IMR-90 (cell line): ENCODE measurements around the gene SEZ6L. TPM values are rescaled to one million over a fixed set of nuclear protein-coding genes. Genes with fewer than 3 reads are reported as not detected.

Source experiments
- ATAC-seq: fragments of 200-7000 bp; cut with Tn5 transposase; 2 replicates; pipeline ENCODE4 v1.9.1; 2020; ENCODE audit warnings: low read depth, mild to moderate bottlenecking, moderate library complexity
- BruUV-seq: library from RNA; stranded (reverse); fragments of 400-500 nt; replicated peaks from 2 replicates; lab custom pipeline; 2021; lab: Mats Ljungman, UMichigan
- CTCF ChIA-PET: fragments of 300-600 bp; formaldehyde crosslinking; extraction: SDS; loops from one replicate; lab custom pipeline; 2021; ENCODE audit warnings: antibody characterized with exemption; lab: Yijun Ruan, JAX
- POLR2A ChIA-PET: fragments of 300-600 bp; sonication (Branson Sonifier 250); formaldehyde crosslinking; loops from one replicate; lab custom pipeline; 2022; ENCODE audit warnings: antibody characterized with exemption; ENCODE audit not compliant: unreplicated experiment; lab: Charles Lee
- DNase-seq: peaks from one replicate; pipeline ENCODE4 v3.0.0; 2013
- H2AFZ ChIP-seq: replicated peaks from 2 replicates; pipeline ENCODE3; 2013; ENCODE audit warnings: low read length, mild to moderate bottlenecking; ENCODE audit not compliant: poor library complexity
- H2AK5ac ChIP-seq: 2 replicates; pipeline ENCODE4 v1.6.1; 2013; ENCODE audit warnings: low read depth, low read length, inconsistent platforms
- H2AK9ac ChIP-seq: replicated peaks from 2 replicates; pipeline ENCODE3; 2013; ENCODE audit warnings: mild to moderate bottlenecking, low read depth, low read length, moderate library complexity; ENCODE audit not compliant: poor library complexity
- H2BK120ac ChIP-seq: 2 replicates; pipeline ENCODE4 v1.6.1; 2013; ENCODE audit warnings: low read depth, low read length, inconsistent platforms
- H2BK15ac ChIP-seq: 3 replicates; pipeline ENCODE4 v1.6.1; 2013; ENCODE audit warnings: low read depth, low read length, inconsistent platforms
- H2BK20ac ChIP-seq: 2 replicates; pipeline ENCODE4 v1.6.1; 2013; ENCODE audit warnings: low read depth, mild to moderate bottlenecking, inconsistent platforms, low read length, moderate library complexity
- H2BK5ac ChIP-seq: 2 replicates; pipeline ENCODE4 v1.6.1; 2013; ENCODE audit warnings: mild to moderate bottlenecking, low read depth, low read length, inconsistent platforms; ENCODE audit not compliant: poor library complexity, severe bottlenecking
- H3K14ac ChIP-seq: replicated peaks from 2 replicates; pipeline ENCODE4 v1.6.1; 2013; ENCODE audit warnings: low read depth, low read length, inconsistent platforms
- H3K18ac ChIP-seq: 2 replicates; pipeline ENCODE4 v1.6.1; 2013; ENCODE audit warnings: low read depth, low read length, control low read depth
- H3K23ac ChIP-seq: 2 replicates; pipeline ENCODE4 v1.6.1; 2013; ENCODE audit warnings: low read depth, low read length, inconsistent platforms
- H3K27ac ChIP-seq: 2 replicates; pipeline ENCODE4 v1.5.1; 2013; ENCODE audit warnings: mild to moderate bottlenecking, control low read depth, low read length; ENCODE audit not compliant: insufficient read depth
- H3K27me3 ChIP-seq: 2 replicates; pipeline ENCODE4 v1.6.1; 2013; ENCODE audit warnings: low read length; ENCODE audit not compliant: control insufficient read depth, insufficient read depth
- H3K36me3 ChIP-seq: 2 replicates; pipeline ENCODE4 v1.6.1; 2013; ENCODE audit warnings: low read length, mixed read lengths; ENCODE audit not compliant: control insufficient read depth, insufficient read depth
- H3K4ac ChIP-seq: 2 replicates; pipeline ENCODE4 v1.6.1; 2013; ENCODE audit warnings: low read depth, low read length, inconsistent platforms
- H3K4me1 ChIP-seq: 2 replicates; pipeline ENCODE4 v1.6.1; 2013; ENCODE audit warnings: low read length, mixed read lengths; ENCODE audit not compliant: control insufficient read depth, insufficient read depth
- H3K4me2 ChIP-seq: 2 replicates; pipeline ENCODE4 v1.6.1; 2013; ENCODE audit warnings: low read depth, mild to moderate bottlenecking, control low read depth, low read length, moderate library complexity
- H3K4me3 ChIP-seq: 2 replicates; pipeline ENCODE4 v1.5.1; 2013; ENCODE audit warnings: low read depth, mild to moderate bottlenecking, control low read depth, low read length, moderate library complexity; ENCODE audit not compliant: insufficient read depth
- H3K56ac ChIP-seq: 2 replicates; pipeline ENCODE4 v1.6.1; 2013; ENCODE audit warnings: low read length, inconsistent platforms; ENCODE audit not compliant: insufficient read depth; ENCODE audit errors: extremely low read depth
- H3K79me1 ChIP-seq, 2 experiments: 2 replicates each; pipeline ENCODE4 v1.6.1; 2013; ENCODE audit warnings: low read length in 2 of 2, inconsistent platforms in 1 of 2, low read depth in 1 of 2
- H3K9ac ChIP-seq: 2 replicates; pipeline ENCODE4 v1.6.1; 2013; ENCODE audit warnings: low read depth, low read length, control low read depth
- H3K9me1 ChIP-seq: 2 replicates; pipeline ENCODE4 v1.6.1; 2013; ENCODE audit warnings: low read length, inconsistent platforms; ENCODE audit not compliant: insufficient read depth
- H3K9me3 ChIP-seq: 2 replicates; pipeline ENCODE4 v1.6.1; 2013; ENCODE audit warnings: low read length; ENCODE audit not compliant: control insufficient read depth, insufficient read depth
- H4K20me1 ChIP-seq: 2 replicates; pipeline ENCODE4 v1.6.1; 2013; ENCODE audit warnings: low read length, inconsistent platforms; ENCODE audit not compliant: insufficient read depth
- H4K5ac ChIP-seq: 2 replicates; pipeline ENCODE4 v1.6.1; 2013; ENCODE audit warnings: mild to moderate bottlenecking, low read depth, low read length, control low read depth
- H4K8ac ChIP-seq, 2 experiments: 2 replicates each; pipeline ENCODE4 v1.6.1; 2013; ENCODE audit warnings: low read depth in 2 of 2, low read length in 2 of 2, control low read depth in 1 of 2, inconsistent platforms in 1 of 2
- H4K91ac ChIP-seq: 2 replicates; pipeline ENCODE4 v1.6.1; 2013; ENCODE audit warnings: low read depth, low read length, inconsistent platforms; ENCODE audit not compliant: insufficient read depth
- CEBPB ChIP-seq: IDR thresholded peaks from 2 replicates; pipeline ENCODE4 v1.6.1; 2012; ENCODE audit warnings: low read depth, low read length, improper control_type of control experiment
- CHD1 ChIP-seq: IDR thresholded peaks from 2 replicates; pipeline ENCODE4 v1.6.1; 2012; ENCODE audit warnings: low read depth, low read length, improper control_type of control experiment
- NFE2L2 ChIP-seq: fragments of 150-350 bp; IDR thresholded peaks from 2 replicates; pipeline ENCODE4 v1.6.1; 2016; ENCODE audit warnings: low read depth, mild to moderate bottlenecking, low read length
- RCOR1 ChIP-seq: IDR thresholded peaks from 2 replicates; pipeline ENCODE4 v1.6.1; 2012; ENCODE audit warnings: mild to moderate bottlenecking, low read length, improper control_type of control experiment; ENCODE audit not compliant: insufficient replicate concordance
- WGBS, 2 experiments: methylation state at CpG; one replicate each; pipeline versions ENCODE4 v1.1.5 to v1.1.7; 2013; ENCODE audit warnings: missing lambda C conversion rate in 2 of 2; ENCODE audit not compliant: insufficient read length in 1 of 2; ENCODE audit errors: extremely low coverage in 2 of 2; 5-methylcytosine and 5-hydroxymethylcytosine counted together
- dilution Hi-C: fragments of 300-500 bp; cut with HindIII; formaldehyde crosslinking; loops from one replicate; pipeline ENCODE4 v1.14.3; 2018; ENCODE audit warnings: low sequenced_read_pairs; ENCODE audit not compliant: unreplicated experiment
- in situ Hi-C: fragments of 300-500 bp; cut with MboI; formaldehyde crosslinking; loops from 3 replicates; pipeline ENCODE4 v1.14.3; 2019; ENCODE audit warnings: low sequenced_read_pairs, inconsistent platforms, mixed read lengths
- intact Hi-C: fragments of 100-400 bp; cut with micrococcal nuclease; formaldehyde crosslinking; loops from 2 replicates; pipeline ENCODE4 v1.10.0; 2022
- polyA plus RNA-seq, 3 experiments: library from polyadenylated mRNA; depleted of rRNA; stranded (reverse); fragments of >200 nt; gene quantifications; 2 replicates each; pipeline ENCODE4 v1.2.3, GENCODE V29; 2012; ENCODE audit warnings: low replicate concordance in 1 of 3
- total RNA-seq: library from RNA; depleted of rRNA; stranded (reverse); fragments of >200 nt; gene quantifications from 2 replicates; pipeline ENCODE4 v1.2.3, GENCODE V29; 2012

Gene SEZ6L
- total and polyA plus RNA-seq, 2 of the 4 experiments (the other 2 are of a cell fraction), result not detected

DNA sequence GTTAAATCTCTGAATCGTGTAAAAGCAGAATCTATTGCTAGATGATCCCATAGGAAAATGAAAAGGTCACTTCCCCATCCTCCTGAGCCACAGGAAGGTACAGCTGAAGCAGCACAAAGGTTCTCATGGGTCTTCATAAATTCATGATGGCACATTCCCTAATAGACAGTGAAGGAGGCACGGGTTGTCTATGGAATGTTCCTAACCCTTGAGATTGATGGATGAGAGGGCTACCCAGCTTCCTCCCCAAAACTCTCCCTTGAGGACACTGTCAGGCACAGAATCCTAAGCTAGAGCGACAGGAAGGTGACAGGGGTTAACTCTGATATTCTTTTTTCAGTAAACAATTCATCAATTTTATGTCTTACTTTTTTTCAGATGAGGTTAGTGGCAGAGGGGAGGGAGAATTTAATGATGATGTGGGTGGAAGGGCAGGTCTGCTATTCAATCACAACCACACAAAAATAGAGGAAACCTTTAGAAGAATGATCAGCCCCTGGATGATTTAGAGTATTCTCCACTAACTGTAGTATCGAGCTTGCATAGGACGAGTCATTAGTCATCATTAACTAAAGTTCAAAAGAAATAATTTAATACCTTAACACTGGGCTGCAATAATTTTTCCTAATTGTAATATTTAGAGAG lies 33.1 kb downstream of the SEZ6L start:
- Histone ChIP-seq H2BK120ac (no peak overlapping the region), H2AFZ (no peak overlapping the region), H2BK20ac (no peak overlapping the region), H3K56ac (no peak overlapping the region), H3K27ac (no peak overlapping the region), H3K4me3 (no peak overlapping the region), H3K23ac (no peak overlapping the region), H4K5ac (no peak overlapping the region), H4K8ac (no peak overlapping the region), H2AK9ac (no peak overlapping the region), H3K18ac (no peak overlapping the region), H4K91ac (no peak overlapping the region), H3K4me2 (no peak overlapping the region), H4K20me1 (no peaks in the 10 kb centered on the region), H2AK5ac (no peak overlapping the region), H3K27me3 (no peaks in the 10 kb centered on the region), H3K36me3 (no peaks in the 10 kb centered on the region), H2BK15ac (no peak overlapping the region), H3K79me1 (no peaks in the 10 kb centered on the region), H3K9me3 (peaks cover 2% of the 10 kb centered on the region; the same call in 1 of the 2 replicates), H3K4me1 (no peaks in the 10 kb centered on the region), H3K9me1 (no peaks in the 10 kb centered on the region), H3K14ac (no peak overlapping the region), H3K9ac (no peak overlapping the region), H2BK5ac (no peak overlapping the region), H3K4ac (no peak overlapping the region)
- no TSS peak for BruUV-seq
- DNase-seq (no peak), ATAC-seq (no peak)
- ChIA-PET POLR2A (no interaction called here), CTCF (no interaction called here)
- WGBS, 2 experiments, result no CpG with 5 or more reads among the region's 5 CpGs
- intact Hi-C loops, result no loop called here
- dilution Hi-C loops, result no loop called here
- TF ChIP-seq CHD1 (no peak), RCOR1 (no peak), NFE2L2 (no peak), CEBPB (no peak)
- in situ Hi-C loops, result no loop called here
